K562 (cell line): ENCODE data around the gene SCUBE1. TPM values are rescaled to one million over a fixed set of nuclear protein-coding genes. Genes with fewer than 3 reads are reported as not detected.

Experiments
- ATAC-seq: fragments of 200-7000 bp; cut with Tn5 transposase; 3 replicates; pipeline ENCODE4 v1.9.1; 2020; ENCODE audit warnings: moderate library complexity
- BruUV-seq: library from RNA; stranded (reverse); fragments of 400-500 nt; replicated peaks from 2 replicates; lab custom pipeline; 2021; lab: Mats Ljungman, UMichigan
- CTCF ChIA-PET: fragments of 300-600 bp; formaldehyde crosslinking; extraction: SDS; loops from one replicate; lab custom pipeline; 2021; ENCODE audit warnings: low intra/inter-chr PET ratio; lab: Yijun Ruan, JAX
- POLR2A ChIA-PET: fragments of 300-600, 350-650 bp; sonication (Branson Sonifier 250); formaldehyde crosslinking; extraction: SDS; loops from one replicate; lab custom pipeline; 2021; ENCODE audit warnings: antibody characterized with exemption, inconsistent platforms; lab: Yijun Ruan, JAX
- DNase-seq, 4 experiments: peaks; one replicate each; pipeline versions ENCODE4 v3.0.0 to v3.0.0-alpha.2; 2011 to 2018; ENCODE audit warnings: low spot score in 3 of 4, mixed read lengths in 3 of 4; ENCODE audit errors: extremely low read depth in 1 of 4
- FAIRE-seq: peaks from 2 replicates; lab custom pipeline; 2011; peaks lifted over from hg19 to GRCh38; lab: Jason Lieb, UNC
- H2AFZ ChIP-seq: 2 replicates; pipeline ENCODE4 v1.6.0; 2011; ENCODE audit warnings: low read depth, low read length, control low read depth, inconsistent platforms
- H3K27ac ChIP-seq: fragments of 200-600 bp; 3 replicates; pipeline ENCODE4 v1.8.0; 2011; ENCODE audit warnings: low read depth, mild to moderate bottlenecking, control low read depth, inconsistent platforms, low read length, moderate library complexity, mixed read lengths; ENCODE audit errors: extremely low read depth
- H3K27me3 ChIP-seq, 2 experiments: fragments of 300-600 bp in 1 of 2; 2 replicates in 1 of 2; 3 replicates in 1 of 2; pipeline versions ENCODE4 v1.6.0 to v1.8.0; 2011; ENCODE audit warnings: inconsistent platforms in 2 of 2, low read length in 2 of 2, mild to moderate bottlenecking in 1 of 2, mixed read lengths in 1 of 2, moderate library complexity in 1 of 2; ENCODE audit not compliant: control insufficient read depth in 2 of 2, insufficient read depth in 2 of 2
- H3K36me3 ChIP-seq: fragments of 300-600 bp; 3 replicates; pipeline ENCODE4 v1.8.0; 2011; ENCODE audit warnings: mild to moderate bottlenecking, low read length, inconsistent platforms; ENCODE audit not compliant: control insufficient read depth, insufficient read depth
- H3K4me1 ChIP-seq, 2 experiments: fragments of 200-600 bp in 1 of 2; replicated peaks in 1 of 2; 2 replicates in 1 of 2; 3 replicates in 1 of 2; pipeline versions ENCODE4 v1.5.1 to v1.8.0; 2011; ENCODE audit warnings: inconsistent platforms in 2 of 2, low read length in 2 of 2, mild to moderate bottlenecking in 1 of 2, mixed read lengths in 1 of 2, moderate library complexity in 1 of 2; ENCODE audit not compliant: control insufficient read depth in 2 of 2, insufficient read depth in 2 of 2
- H3K4me2 ChIP-seq: 2 replicates; pipeline ENCODE4 v1.6.1; 2011; ENCODE audit warnings: low read length, control low read depth, inconsistent platforms, mixed read lengths; ENCODE audit not compliant: insufficient read depth
- H3K4me3 ChIP-seq: fragments of 200-600 bp; sonication (generic), shearing (Covaris generic); 2 replicates; pipeline ENCODE4 v1.5.1; 2016; ENCODE audit warnings: control low read depth, inconsistent platforms
- H3K79me2 ChIP-seq: fragments of 200-600 bp; 3 replicates; pipeline ENCODE4 v1.8.0; 2011; ENCODE audit warnings: low read length, inconsistent platforms; ENCODE audit not compliant: control insufficient read depth, insufficient read depth
- H3K9ac ChIP-seq, 2 experiments: 2 replicates each; pipeline versions ENCODE4 v1.6.0 to v1.6.1; 2011; ENCODE audit warnings: low read depth in 2 of 2, low read length in 2 of 2, control low read depth in 1 of 2, inconsistent platforms in 1 of 2, mild to moderate bottlenecking in 1 of 2, mixed read lengths in 1 of 2; ENCODE audit not compliant: insufficient read depth in 1 of 2
- H3K9me1 ChIP-seq: one replicate; pipeline ENCODE4 v1.6.0; 2011; ENCODE audit warnings: inconsistent platforms, mild to moderate bottlenecking, low read length, moderate library complexity; ENCODE audit not compliant: control insufficient read depth, insufficient read depth
- H3K9me3 ChIP-seq: replicated peaks from 2 replicates; pipeline ENCODE4 v1.5.1; 2011; ENCODE audit warnings: low read depth, low read length, inconsistent platforms; ENCODE audit not compliant: control insufficient read depth, insufficient read depth
- H4K20me1 ChIP-seq: replicated peaks from 2 replicates; pipeline ENCODE4 v1.6.1; 2011; ENCODE audit warnings: low read length, inconsistent platforms, mixed read lengths; ENCODE audit not compliant: control insufficient read depth, insufficient read depth
- DACH1 ChIP-seq: fragments of 450-650 bp; IDR thresholded peaks from 2 replicates; pipeline ENCODE4 v1.6.1; 2018; ENCODE audit not compliant: partially characterized antibody
- EGR1 ChIP-seq: fragments of 450-650 bp; conservative IDR thresholded peaks from 2 replicates; pipeline ENCODE4 v1.6.1; 2017; ENCODE audit warnings: mild to moderate bottlenecking
- FOXA1 ChIP-seq: fragments of 450-650 bp; IDR thresholded peaks from 2 replicates; pipeline ENCODE4 v1.6.1; 2016; ENCODE audit warnings: mild to moderate bottlenecking, borderline replicate concordance
- FOXA3 ChIP-seq, 2 experiments: fragments of 450-650 bp in 1 of 2; sonication (generic) in 1 of 2; formaldehyde crosslinking; IDR thresholded peaks in 1 of 2; conservative IDR thresholded peaks in 1 of 2; 2 replicates each; pipeline versions ENCODE4 v1.4.0 to v1.8.0; 2020 to 2022; ENCODE audit warnings: mild to moderate bottlenecking in 2 of 2, missing genetic modification reagents in 1 of 2
- MCM2 ChIP-seq: fragments of 450-650 bp; IDR thresholded peaks from 2 replicates; pipeline ENCODE4 v1.6.1; 2017; ENCODE audit warnings: low read depth, mild to moderate bottlenecking
- RBM25 ChIP-seq: fragments of 200-400 bp; formaldehyde crosslinking; IDR thresholded peaks from 2 replicates; pipeline ENCODE4 v1.6.1; 2018; ENCODE audit warnings: low read length, low read depth, moderate library complexity; ENCODE audit not compliant: severe bottlenecking
- SLC30A9 ChIP-seq: fragments of 250-450 bp; sonication (Bioruptor Pico); IDR thresholded peaks from 2 replicates; pipeline ENCODE4 v1.8.0; 2022; ENCODE audit warnings: mild to moderate bottlenecking, moderate library complexity
- SREBF1 ChIP-seq: fragments of 150-350 bp; IDR thresholded peaks from 2 replicates; pipeline ENCODE4 v1.6.1; 2014; ENCODE audit warnings: antibody characterized with exemption, low read depth, low read length, borderline replicate concordance
- TAF9B ChIP-seq: fragments of 450-650 bp; IDR thresholded peaks from 2 replicates; pipeline ENCODE4 v1.6.1; 2018; ENCODE audit warnings: mild to moderate bottlenecking; ENCODE audit not compliant: partially characterized antibody
- ZBTB8A ChIP-seq: fragments of 450-650 bp; IDR thresholded peaks from 2 replicates; pipeline ENCODE4 v1.6.1; 2018; ENCODE audit warnings: mild to moderate bottlenecking, moderate library complexity; ENCODE audit not compliant: partially characterized antibody
- ZFP91 ChIP-seq: sonication (generic); formaldehyde crosslinking; IDR thresholded peaks from 2 replicates; pipeline ENCODE4 v1.8.0; 2022; ENCODE audit warnings: mild to moderate bottlenecking, missing genetic modification reagents
- ZNF699 ChIP-seq: fragments of 250-450 bp; sonication (Bioruptor Pico); IDR thresholded peaks from 2 replicates; pipeline ENCODE4 v1.8.0; 2021; ENCODE audit warnings: mild to moderate bottlenecking, moderate library complexity; ENCODE audit not compliant: insufficient replicate concordance
- ZNF717 ChIP-seq: fragments of 250-450 bp; sonication (Bioruptor Pico); IDR thresholded peaks from 2 replicates; pipeline ENCODE4 v1.5.0; 2021
- WGBS: fragments of 100-300 bp; shearing (Covaris generic); methylation state at CpG from one replicate; pipeline ENCODE4 v1.1.6; 2016; ENCODE audit warnings: low coverage, mixed read lengths; ENCODE audit not compliant: insufficient coverage; ENCODE audit errors: missing lambda C conversion rate; 5-methylcytosine and 5-hydroxymethylcytosine counted together
- in situ Hi-C: fragments of 300-500 bp; cut with MboI; formaldehyde crosslinking; loops from 4 replicates; pipeline ENCODE4 v1.15.0; 2018; ENCODE audit warnings: inconsistent platforms, mixed read lengths
- intact Hi-C: fragments of 100-400 bp; cut with micrococcal nuclease; formaldehyde crosslinking; loops from 2 replicates; pipeline ENCODE4 v1.14.2; 2022
- polyA plus RNA-seq, 8 experiments: library from polyadenylated mRNA; depleted of rRNA in 4 of 8; stranded (reverse) in 5 of 8; unstranded in 3 of 8; fragments of >200 nt; fragmentation: Nextera tagmentation in 2 of 8; fragmentation: Illumina TruSeq in 1 of 8; extraction: Ambion mirVana in 2 of 8; extraction: Trizol in 1 of 8; gene quantifications; 2 replicates each; pipeline versions ENCODE4 v1.2.1 to v1.2.3, GENCODE V29; 2011 to 2014; ENCODE audit warnings: inconsistent platforms in 1 of 8, missing spikeins in 1 of 8
- total RNA-seq, 7 experiments: library from RNA; depleted of rRNA in 6 of 7; stranded (reverse); fragments of >200 nt in 6 of 7; fragmentation: Illumina TruSeq in 2 of 7; extraction: Trizol in 2 of 7; gene quantifications; 2 replicates each; pipeline versions ENCODE4 v1.2.1 to v1.2.3, GENCODE V29; 2011 to 2021; ENCODE audit warnings: low replicate concordance in 1 of 7

Gene SCUBE1
- total and polyA plus RNA-seq, 9 of the 15 experiments (the other 6 are each of a cell fraction or from before 2014, with no cell fraction given): 0.03 to 0.47 (median 0.29) TPM; not detected in 6

GRCh38 chr22:43331069-43331451 is 12.1 kb downstream of the SCUBE1 start:
- FAIRE-seq: no peak
- WGBS: 0% methylated on average over 3 of the region's 3 CpGs
- in situ Hi-C loops: no loop called here

More at GRCh38 chr22:43331069-43331451, 12.1 kb downstream of the SCUBE1 start:
- Histone ChIP-seq H3K4me3 (no peak overlapping the region), H3K9me1 (no peaks in the 10 kb centered on the region), H3K79me2 (no peaks in the 10 kb centered on the region), H3K27ac (no peak overlapping the region), H4K20me1 (no peaks in the 10 kb centered on the region), H3K9me3 (no peaks in the 10 kb centered on the region), H3K4me2 (no peak overlapping the region), H3K9ac (no peak overlapping the region), H3K27me3 (peaks cover 0 to 25% of the 10 kb centered on the region in 2 experiments; a peak in 2 of 5 replicates), H2AFZ (no peak overlapping the region), H3K4me1 (no peaks in the 10 kb centered on the region; a peak in 1 of 5 replicates), H3K36me3 (no peaks in the 10 kb centered on the region)
- TF ChIP-seq SREBF1 (no peak), RBM25 (no peak), TAF9B (no peak), MCM2 (no peak), ZFP91 (no peak), ZNF717 (CRISPR knock-in tag) (no peak), ZBTB8A (no peak), FOXA1 (no peak), DACH1 (no peak), FOXA3 (CRISPR knock-in tag; conservative IDR thresholded peaks at IDR 0.05 in 1 of 2, IDR thresholded peaks at IDR 0.05 in 1 of 2) (no peak), ZNF699 (CRISPR knock-in tag) (no peak), SLC30A9 (CRISPR knock-in tag) (no peak), EGR1 (no peak)
- CTCF ChIA-PET: no interaction called here
- ATAC-seq (no peak), DNase-seq (no peak)
- BruUV-seq: no TSS peak
- POLR2A ChIA-PET: no interaction called here
- intact Hi-C loops: no loop called here
